ENCODE results near the gene ROR1.

- TF ChIP-seq CTCF (conservative IDR thresholded peaks at IDR 0.05; ENCODE audit: low read depth, low read length): no peak
- TF ChIP-seq POLR2A (IDR thresholded peaks at IDR 0.05; ENCODE audit: low read depth, low read length): no peak
- TF ChIP-seq MAFK (IDR thresholded peaks at IDR 0.05; ENCODE audit: low read depth, low read length): no peak
- TF ChIP-seq SMC3 (IDR thresholded peaks at IDR 0.05; ENCODE audit: low read depth, low read length): no peak
- TF ChIP-seq ELK1 (IDR thresholded peaks at IDR 0.05; ENCODE audit: borderline replicate concordance, low read depth, low read length): no peak
- TF ChIP-seq BHLHE40 (IDR thresholded peaks at IDR 0.05; ENCODE audit: low read depth, low read length): no peak
- TF ChIP-seq NFE2L2 (IDR thresholded peaks at IDR 0.05; ENCODE audit: low read depth, low read length): no peak
- no peak for TF ChIP-seq RAD21 (IDR thresholded peaks at IDR 0.05; ENCODE audit: low read length)
- no peak for TF ChIP-seq MAZ (IDR thresholded peaks at IDR 0.05; ENCODE audit: borderline replicate concordance, low read depth, low read length)
- no peak for TF ChIP-seq MXI1 (IDR thresholded peaks at IDR 0.05; ENCODE audit: borderline replicate concordance, low read depth, low read length)
- no peak for TF ChIP-seq CEBPB (IDR thresholded peaks at IDR 0.05; ENCODE audit: low read depth, low read length)
- TF ChIP-seq RFX5 (IDR thresholded peaks at IDR 0.05; ENCODE audit: low read depth, low read length): no peak
- no peak for TF ChIP-seq USF2 (IDR thresholded peaks at IDR 0.05; ENCODE audit: low read depth, low read length)
These were observed 38.4 kb downstream of the ROR1 start for GRCh38 chr1:63812071-63812700.
